ENCODE results near the gene ODAD2.

ODAD2 gene

GRCh38 chr10:27792216-27792615 lies 206.7 kb downstream of the ODAD2 start:
- Histone ChIP-seq H3K27ac (ENCODE audit: insufficient read depth, low read length, poor library complexity, severe bottlenecking) (no peak overlapping the region), H3K9me3 (ENCODE audit: control insufficient read depth, low read length) (no peaks in the 10 kb centered on the region), H3K4me3 (ENCODE audit: insufficient read depth, low read depth, low read length, poor library complexity, severe bottlenecking) (no peak overlapping the region), H3K4me1 (ENCODE audit: control insufficient read depth, insufficient read depth, low read length, poor library complexity, severe bottlenecking) (no peaks in the 10 kb centered on the region), H3K36me3 (ENCODE audit: control insufficient read depth, insufficient read depth, low read length) (no peaks in the 10 kb centered on the region), H3K27me3 (replicated peaks; ENCODE audit: control insufficient read depth, insufficient read depth, low read length, poor library complexity, severe bottlenecking) (no peaks in the 10 kb centered on the region)
- no peak for DNase-seq

- no peak overlapping the region for H3K4me3 ChIP-seq (ENCODE audit: insufficient read depth, low read depth, low read length, poor library complexity, severe bottlenecking)
- no peak overlapping the region for H3K27ac ChIP-seq (ENCODE audit: insufficient read depth, low read length, poor library complexity, severe bottlenecking)
- no peaks in the 10 kb centered on the region for H3K36me3 ChIP-seq (ENCODE audit: control insufficient read depth, insufficient read depth, low read length)
- DNase-seq = no peak
- no peaks in the 10 kb centered on the region for H3K9me3 ChIP-seq (ENCODE audit: control insufficient read depth, low read length)
- no peaks in the 10 kb centered on the region for H3K4me1 ChIP-seq (ENCODE audit: control insufficient read depth, insufficient read depth, low read length, poor library complexity, severe bottlenecking)
- H3K27me3 ChIP-seq (replicated peaks; ENCODE audit: control insufficient read depth, insufficient read depth, low read length, poor library complexity, severe bottlenecking) = no peaks in the 10 kb centered on the region
Measured at GRCh38 chr10:27784272-27784671, 214.6 kb downstream of the ODAD2 start.

GRCh38 chr10:27783660-27784059 lies 215.2 kb downstream of the ODAD2 start:
- no peaks in the 10 kb centered on the region for H3K9me3 ChIP-seq (ENCODE audit: control insufficient read depth, low read length)
- H3K27ac ChIP-seq (ENCODE audit: insufficient read depth, low read length, poor library complexity, severe bottlenecking) = no peak overlapping the region
- peak in 1 of 3 donors; percentile 5 for DNase-seq
- H3K4me1 ChIP-seq (ENCODE audit: control insufficient read depth, insufficient read depth, low read length, poor library complexity, severe bottlenecking) = no peaks in the 10 kb centered on the region
- H3K4me3 ChIP-seq (ENCODE audit: insufficient read depth, low read depth, low read length, poor library complexity, severe bottlenecking) = no peak overlapping the region
- H3K27me3 ChIP-seq (replicated peaks; ENCODE audit: control insufficient read depth, insufficient read depth, low read length, poor library complexity, severe bottlenecking) = no peaks in the 10 kb centered on the region
- no peaks in the 10 kb centered on the region for H3K36me3 ChIP-seq (ENCODE audit: control insufficient read depth, insufficient read depth, low read length)

- no peak for DNase-seq
- Histone ChIP-seq H3K36me3 (ENCODE audit: control insufficient read depth, insufficient read depth, low read length) (no peaks in the 10 kb centered on the region), H3K27ac (ENCODE audit: insufficient read depth, low read length, poor library complexity, severe bottlenecking) (no peak overlapping the region), H3K4me3 (ENCODE audit: insufficient read depth, low read depth, low read length, poor library complexity, severe bottlenecking) (no peak overlapping the region), H3K9me3 (ENCODE audit: control insufficient read depth, low read length) (no peaks in the 10 kb centered on the region), H3K4me1 (ENCODE audit: control insufficient read depth, insufficient read depth, low read length, poor library complexity, severe bottlenecking) (no peaks in the 10 kb centered on the region), H3K27me3 (replicated peaks; ENCODE audit: control insufficient read depth, insufficient read depth, low read length, poor library complexity, severe bottlenecking) (peaks cover 4% of the 10 kb centered on the region)
Measured at GRCh38 chr10:27779462-27780015, 219.3 kb downstream of the ODAD2 start.

DNA sequence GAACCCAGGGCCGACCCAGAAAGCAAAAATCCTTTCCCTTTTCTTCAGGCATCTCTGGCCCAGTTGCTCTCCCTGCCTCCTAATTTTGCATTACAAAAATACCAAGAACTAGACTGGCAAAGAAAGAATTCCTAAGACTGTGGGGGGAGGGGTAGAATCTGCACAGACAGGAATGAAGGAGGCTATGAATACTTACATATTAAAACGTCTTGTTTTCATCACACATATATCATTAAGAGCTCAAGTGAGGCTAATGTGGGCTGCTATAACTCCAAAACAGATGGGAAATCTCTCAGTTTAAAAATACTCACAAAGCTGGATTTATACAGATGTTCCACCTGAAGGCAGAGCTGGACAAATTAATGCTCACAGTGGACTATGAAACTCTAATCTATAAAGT lies 224.0 kb downstream of the ODAD2 start:
- Histone ChIP-seq H3K27me3 (replicated peaks; ENCODE audit: control insufficient read depth, insufficient read depth, low read length, poor library complexity, severe bottlenecking) (peaks cover 9% of the 10 kb centered on the region), H3K27ac (ENCODE audit: insufficient read depth, low read length, poor library complexity, severe bottlenecking) (no peak overlapping the region), H3K4me1 (ENCODE audit: control insufficient read depth, insufficient read depth, low read length, poor library complexity, severe bottlenecking) (no peaks in the 10 kb centered on the region), H3K36me3 (ENCODE audit: control insufficient read depth, insufficient read depth, low read length) (no peaks in the 10 kb centered on the region), H3K9me3 (ENCODE audit: control insufficient read depth, low read length) (no peaks in the 10 kb centered on the region), H3K4me3 (ENCODE audit: insufficient read depth, low read depth, low read length, poor library complexity, severe bottlenecking) (no peak overlapping the region)
- DNase-seq = no peak

- no peak overlapping the region for H3K4me3 ChIP-seq (ENCODE audit: insufficient read depth, low read depth, low read length, poor library complexity, severe bottlenecking)
- H3K36me3 ChIP-seq (ENCODE audit: control insufficient read depth, insufficient read depth, low read length) = no peaks in the 10 kb centered on the region
- H3K9me3 ChIP-seq (ENCODE audit: control insufficient read depth, low read length) = no peaks in the 10 kb centered on the region
- peaks cover 9% of the 10 kb centered on the region for H3K27me3 ChIP-seq (replicated peaks; ENCODE audit: control insufficient read depth, insufficient read depth, low read length, poor library complexity, severe bottlenecking)
- H3K27ac ChIP-seq (ENCODE audit: insufficient read depth, low read length, poor library complexity, severe bottlenecking) = no peak overlapping the region
- no peak for DNase-seq
- H3K4me1 ChIP-seq (ENCODE audit: control insufficient read depth, insufficient read depth, low read length, poor library complexity, severe bottlenecking) = no peaks in the 10 kb centered on the region
Measured at GRCh38 chr10:27771231-27771630, 227.6 kb downstream of the ODAD2 start.

GRCh38 chr10:27770181-27770580 lies 228.7 kb downstream of the ODAD2 start:
- Histone ChIP-seq H3K27ac (ENCODE audit: insufficient read depth, low read length, poor library complexity, severe bottlenecking) (no peak overlapping the region), H3K36me3 (ENCODE audit: control insufficient read depth, insufficient read depth, low read length) (no peaks in the 10 kb centered on the region), H3K4me1 (ENCODE audit: control insufficient read depth, insufficient read depth, low read length, poor library complexity, severe bottlenecking) (no peaks in the 10 kb centered on the region), H3K9me3 (ENCODE audit: control insufficient read depth, low read length) (no peaks in the 10 kb centered on the region), H3K27me3 (replicated peaks; ENCODE audit: control insufficient read depth, insufficient read depth, low read length, poor library complexity, severe bottlenecking) (peaks cover 9% of the 10 kb centered on the region), H3K4me3 (ENCODE audit: insufficient read depth, low read depth, low read length, poor library complexity, severe bottlenecking) (no peak overlapping the region)
- no peak for DNase-seq

Measured in effector memory CD4-positive, alpha-beta T cell (primary cell).